Vagina (tissue), 2 donors: ENCODE measurements around the gene NKTR. TPM values are rescaled to one million over a fixed set of nuclear protein-coding genes. Genes with fewer than 3 reads are reported as not detected.

Experiments
- DNase-seq, 2 donors: peaks; one replicate each; pipeline ENCODE4 v3.0.0-alpha.2; 2017; ENCODE audit errors: extremely low spot score in 2 of 2
- H3K27ac ChIP-seq: fragments of 200-600 bp; sonication (generic); one replicate; pipeline ENCODE4 v1.5.1; 2019
- H3K27me3 ChIP-seq: fragments of 200-600 bp; sonication (generic); one replicate; pipeline ENCODE4 v1.5.1; 2019
- H3K36me3 ChIP-seq, 2 donors: fragments of 200-600 bp; sonication (generic); one replicate each; pipeline ENCODE4 v1.5.1; 2017 to 2019
- H3K4me1 ChIP-seq: fragments of 200-600 bp; sonication (generic); one replicate; pipeline ENCODE4 v1.5.1; 2019
- H3K4me3 ChIP-seq, 2 donors: fragments of 200-600 bp; sonication (generic); 1 replicate in 1 of 2; 2 replicates in 1 of 2; pipeline ENCODE4 v1.5.1; 2016 to 2019
- H3K9me3 ChIP-seq: fragments of 200-600 bp; sonication (generic); one replicate; pipeline ENCODE4 v1.5.1; 2019
- POLR2A ChIP-seq, 2 donors: fragments of 450-650 bp; IDR thresholded peaks; one replicate each; pipeline ENCODE4 v1.6.1; 2017; ENCODE audit warnings: antibody characterized with exemption in 2 of 2, mild to moderate bottlenecking in 2 of 2, moderate library complexity in 2 of 2
- POLR2AphosphoS5 ChIP-seq, 2 donors: sonication (generic); formaldehyde crosslinking; IDR thresholded peaks; one replicate each; pipeline ENCODE4 v1.9.0; 2017; ENCODE audit warnings: antibody characterized with exemption in 2 of 2, mild to moderate bottlenecking in 2 of 2, low read depth in 1 of 2; ENCODE audit not compliant: insufficient read depth in 1 of 2
- intact Hi-C: fragments of 100-400 bp; cut with DNase I; formaldehyde crosslinking; loops from one replicate; pipeline ENCODE4 v1.15.1; 2023
- total RNA-seq: library from RNA; depleted of rRNA; stranded (reverse); fragments of >200 nt; gene quantifications from one replicate; pipeline ENCODE4 v1.2.3, GENCODE V29; 2016
- TF ChIP-seq, protein P1 (sequence below), 3 experiments: fragments of 450-650 bp in 2 of 3; fragments of 200-600 bp in 1 of 3; sonication (generic) in 1 of 3; IDR thresholded peaks; one replicate each; pipeline ENCODE4 v1.5.1; 2017 to 2019; ENCODE audit warnings: antibody characterized with exemption in 3 of 3, mild to moderate bottlenecking in 2 of 3, moderate library complexity in 2 of 3

The NKTR gene
- total RNA-seq, 1 donor from 2014 or later: 128 TPM

DNA sequence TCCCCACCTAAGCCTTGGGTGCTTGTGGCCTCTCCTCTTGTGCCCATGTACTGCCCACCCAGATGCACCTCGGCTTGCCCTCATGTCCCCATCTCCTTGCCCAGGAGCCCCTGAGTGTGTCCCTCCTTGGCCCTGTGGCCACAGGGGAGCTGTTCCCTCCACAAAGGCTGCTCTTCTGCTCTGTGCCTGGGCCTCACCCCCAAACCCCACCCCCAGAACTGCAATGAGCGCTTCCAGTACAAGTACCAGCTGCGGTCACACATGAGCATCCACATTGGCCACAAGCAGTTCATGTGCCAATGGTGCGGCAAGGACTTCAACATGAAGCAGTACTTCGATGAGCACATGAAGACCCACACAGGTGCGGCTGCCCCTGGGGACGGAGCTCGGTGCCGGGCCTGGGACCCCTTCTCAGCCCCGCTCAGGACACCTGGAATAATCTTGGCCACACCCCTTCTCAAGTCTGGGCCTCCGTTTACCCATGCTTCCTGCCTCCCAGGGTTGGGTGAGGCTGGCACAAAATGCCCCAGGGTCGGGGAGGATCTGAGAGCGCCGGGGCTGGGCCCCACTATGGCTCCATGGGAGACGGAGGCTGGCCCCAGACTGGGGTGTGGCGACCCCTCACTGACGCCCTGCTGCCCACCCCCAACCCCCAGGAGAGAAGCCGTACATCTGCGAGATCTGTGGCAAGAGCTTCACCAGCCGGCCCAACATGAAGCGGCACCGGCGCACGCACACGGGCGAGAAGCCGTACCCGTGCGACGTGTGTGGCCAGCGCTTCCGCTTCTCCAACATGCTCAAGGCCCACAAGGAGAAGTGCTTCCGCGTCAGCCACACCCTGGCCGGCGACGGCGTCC is 63.3 kb downstream of the NKTR start:
- Histone ChIP-seq H3K9me3 (no peaks in the 10 kb centered on the region), H3K27me3 (no peaks in the 10 kb centered on the region), H3K4me1 (peaks cover 49% of the 10 kb centered on the region), H3K4me3 (no peak overlapping the region), H3K36me3 (peaks cover 0 to 1% of the 10 kb centered on the region in 2 donors), H3K27ac (no peak overlapping the region)
- intact Hi-C loops: no loop called here
- TF ChIP-seq, protein P1, sequence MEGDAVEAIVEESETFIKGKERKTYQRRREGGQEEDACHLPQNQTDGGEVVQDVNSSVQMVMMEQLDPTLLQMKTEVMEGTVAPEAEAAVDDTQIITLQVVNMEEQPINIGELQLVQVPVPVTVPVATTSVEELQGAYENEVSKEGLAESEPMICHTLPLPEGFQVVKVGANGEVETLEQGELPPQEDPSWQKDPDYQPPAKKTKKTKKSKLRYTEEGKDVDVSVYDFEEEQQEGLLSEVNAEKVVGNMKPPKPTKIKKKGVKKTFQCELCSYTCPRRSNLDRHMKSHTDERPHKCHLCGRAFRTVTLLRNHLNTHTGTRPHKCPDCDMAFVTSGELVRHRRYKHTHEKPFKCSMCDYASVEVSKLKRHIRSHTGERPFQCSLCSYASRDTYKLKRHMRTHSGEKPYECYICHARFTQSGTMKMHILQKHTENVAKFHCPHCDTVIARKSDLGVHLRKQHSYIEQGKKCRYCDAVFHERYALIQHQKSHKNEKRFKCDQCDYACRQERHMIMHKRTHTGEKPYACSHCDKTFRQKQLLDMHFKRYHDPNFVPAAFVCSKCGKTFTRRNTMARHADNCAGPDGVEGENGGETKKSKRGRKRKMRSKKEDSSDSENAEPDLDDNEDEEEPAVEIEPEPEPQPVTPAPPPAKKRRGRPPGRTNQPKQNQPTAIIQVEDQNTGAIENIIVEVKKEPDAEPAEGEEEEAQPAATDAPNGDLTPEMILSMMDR (IDR thresholded peaks at IDR 0.05): no peak
- no peak for TF ChIP-seq POLR2A (IDR thresholded peaks at IDR 0.05)
- no peak for TF ChIP-seq POLR2AphosphoS5 (IDR thresholded peaks at IDR 0.05; ENCODE audit: insufficient read depth in 1 of 2, low read depth in 1 of 2)
- DNase-seq: peak; percentile 85

GRCh38 chr3:42664438-42664803 is 63.9 kb downstream of the NKTR start:
- TF ChIP-seq POLR2A (IDR thresholded peaks at IDR 0.05) (no peak), POLR2AphosphoS5 (IDR thresholded peaks at IDR 0.05; ENCODE audit: insufficient read depth in 1 of 2, low read depth in 1 of 2) (no peak)
- TF ChIP-seq, protein P1 (IDR thresholded peaks at IDR 0.05): no peak
- no peaks in the 10 kb centered on the region for H3K9me3 ChIP-seq
- no peaks in the 10 kb centered on the region for H3K27me3 ChIP-seq
- H3K4me1 ChIP-seq: peaks cover 48% of the 10 kb centered on the region
- H3K27ac ChIP-seq: no peak overlapping the region
- H3K36me3 ChIP-seq: no peaks in the 10 kb centered on the region
- no peak overlapping the region for H3K4me3 ChIP-seq
- intact Hi-C loops: no loop called here
- peak in 1 of 2 donors; percentile 64 for DNase-seq

- Histone ChIP-seq H3K4me1 (peaks cover 41% of the 10 kb centered on the region), H3K9me3 (no peaks in the 10 kb centered on the region), H3K27ac (peak overlapping the region; percentile 49), H3K36me3 (no peaks in the 10 kb centered on the region), H3K4me3 (no peak overlapping the region), H3K27me3 (no peaks in the 10 kb centered on the region)
- intact Hi-C loops: no loop called here
- TF ChIP-seq POLR2A (IDR thresholded peaks at IDR 0.05): no peak
- peak in 1 of 2 donors; percentile 28 for TF ChIP-seq POLR2AphosphoS5 (IDR thresholded peaks at IDR 0.05; ENCODE audit: insufficient read depth in 1 of 2, low read depth in 1 of 2)
- TF ChIP-seq, protein P1 (IDR thresholded peaks at IDR 0.05): no peak
- DNase-seq: peak in 1 of 2 donors; percentile 86
Observed at GRCh38 chr3:42665050-42665878, 64.8 kb downstream of the NKTR start.

GRCh38 chr3:42666022-42666421 is 65.5 kb downstream of the NKTR start:
- Histone ChIP-seq H3K4me3 (no peak overlapping the region), H3K27ac (peak overlapping the region; percentile 49), H3K4me1 (peaks cover 36% of the 10 kb centered on the region), H3K36me3 (no peaks in the 10 kb centered on the region), H3K27me3 (no peaks in the 10 kb centered on the region), H3K9me3 (no peaks in the 10 kb centered on the region)
- peak in 1 of 2 donors; percentile 67 for DNase-seq
- intact Hi-C loops: no loop called here
- TF ChIP-seq POLR2A (IDR thresholded peaks at IDR 0.05): no peak
- TF ChIP-seq, protein P1 (IDR thresholded peaks at IDR 0.05): no peak
- TF ChIP-seq POLR2AphosphoS5 (IDR thresholded peaks at IDR 0.05; ENCODE audit: insufficient read depth in 1 of 2, low read depth in 1 of 2): no peak
